ENCODE results near the gene IRS1.

IRS1 gene

GRCh38 chr2:226728996-226729395, 70.6 kb downstream of the IRS1 start:
- in situ Hi-C loops (cut with MboI; ENCODE audit: low sequenced_read_pairs) = no loop called here

DNA sequence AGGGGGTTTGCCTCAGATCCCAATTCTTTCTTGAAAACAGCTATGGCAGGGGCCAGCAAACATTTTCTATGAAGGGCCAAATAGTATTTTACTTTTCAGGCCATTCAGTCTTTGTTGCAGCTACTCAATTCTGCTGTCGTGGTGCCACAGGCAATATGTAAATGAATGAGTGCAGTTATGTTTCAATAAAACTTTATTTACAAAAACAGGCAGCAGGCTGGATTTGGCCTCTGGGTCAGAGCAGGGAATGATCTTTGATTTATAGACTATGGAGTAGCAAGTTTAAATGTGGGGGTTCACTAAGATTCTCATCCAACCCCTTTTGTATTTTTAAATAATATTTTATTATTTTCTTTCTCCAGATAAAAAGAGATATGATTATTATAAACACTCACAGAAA, 72.4 kb downstream of the IRS1 start:
- in situ Hi-C loops (cut with MboI; ENCODE audit: low sequenced_read_pairs) = no loop called here

DNA sequence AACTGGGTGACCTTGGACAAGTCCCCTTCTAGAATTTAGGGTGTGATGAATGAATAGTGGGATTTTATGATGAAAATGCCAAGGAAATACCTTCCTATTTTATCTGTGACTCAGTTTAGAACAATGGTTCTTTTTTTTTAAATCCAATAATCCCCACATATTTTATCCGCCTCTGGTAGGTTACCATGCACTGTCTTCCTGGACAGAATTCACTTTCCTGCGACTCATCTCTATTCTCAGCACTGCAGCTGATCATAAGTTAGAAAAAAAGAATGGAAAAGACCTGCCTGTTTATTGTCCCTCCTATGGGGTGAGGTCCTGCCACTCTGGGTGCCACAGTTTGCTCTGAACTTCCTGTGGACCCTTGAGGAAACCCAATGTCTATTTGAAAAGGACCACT, 73.1 kb downstream of the IRS1 start:
- in situ Hi-C loops (cut with MboI; ENCODE audit: low sequenced_read_pairs) = no loop called here

DNA sequence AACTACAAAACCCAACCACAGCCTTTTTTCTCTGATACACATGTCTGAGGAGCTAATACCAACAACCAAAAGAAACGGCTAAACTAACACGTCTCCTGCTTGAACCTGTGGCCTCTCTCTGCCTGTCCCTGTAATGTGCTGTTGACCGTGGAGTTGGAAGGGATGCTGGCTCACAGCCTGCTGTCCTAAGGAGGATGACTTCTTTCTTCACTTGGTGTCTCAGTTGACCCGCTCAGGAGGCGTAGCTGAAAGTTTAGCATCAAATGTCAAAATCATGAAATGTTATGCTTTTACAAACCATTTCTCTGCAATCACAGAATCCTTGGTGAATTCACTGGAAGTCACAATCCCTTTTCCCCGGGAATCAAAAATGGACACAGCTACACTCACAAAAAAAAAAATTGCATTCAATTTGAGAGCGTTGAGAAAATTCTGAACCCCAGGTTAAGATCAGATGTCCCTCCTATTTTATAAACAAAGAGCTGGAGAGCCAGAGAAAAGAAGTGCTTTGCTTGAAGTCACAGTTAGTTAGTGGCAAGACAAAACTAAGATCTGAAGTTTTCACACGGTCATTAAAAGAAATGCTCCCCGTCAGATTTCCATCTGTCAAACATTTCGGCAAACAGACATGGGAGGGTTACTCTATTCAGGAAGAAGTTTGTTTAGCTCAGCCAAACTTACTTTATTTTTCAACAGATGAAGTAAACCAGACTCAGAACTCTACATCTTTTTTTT, 74.3 kb downstream of the IRS1 start:
- in situ Hi-C loops (cut with MboI; ENCODE audit: low sequenced_read_pairs) = no loop called here

GRCh38 chr2:226721541-226721940, 78.1 kb downstream of the IRS1 start:
- in situ Hi-C loops (cut with MboI; ENCODE audit: low sequenced_read_pairs) = no loop called here

DNA sequence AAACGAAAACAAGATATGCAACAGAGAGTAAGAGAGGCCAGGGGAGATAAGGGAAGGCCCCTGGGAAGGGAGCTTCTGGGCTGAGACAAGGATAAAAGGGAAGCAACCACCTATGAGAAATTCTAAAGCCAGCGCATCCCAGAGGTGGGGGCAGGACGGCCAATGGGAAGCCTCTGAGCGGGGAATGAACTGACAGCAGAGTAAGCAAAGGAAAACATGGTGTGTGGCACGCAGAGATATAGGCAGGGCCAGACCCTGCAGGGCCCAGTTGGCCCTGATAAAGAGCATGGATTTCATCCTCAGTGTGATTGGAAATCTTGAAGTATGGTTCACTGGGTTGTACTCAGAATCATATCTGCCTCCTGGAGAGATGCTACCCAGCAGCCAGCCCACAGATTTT, 78.7 kb downstream of the IRS1 start:
- in situ Hi-C loops (cut with MboI; ENCODE audit: low sequenced_read_pairs) = no loop called here

GRCh38 chr2:226717719-226718118, 81.9 kb downstream of the IRS1 start:
- in situ Hi-C loops (cut with MboI; ENCODE audit: low sequenced_read_pairs) = no loop called here

- in situ Hi-C loops (cut with MboI; ENCODE audit: low sequenced_read_pairs) = no loop called here
Observed at GRCh38 chr2:226716126-226716525, 83.5 kb downstream of the IRS1 start.

- in situ Hi-C loops (cut with MboI; ENCODE audit: low sequenced_read_pairs) = no loop called here
Observed at GRCh38 chr2:226715347-226715990, 84.2 kb downstream of the IRS1 start.

DNA sequence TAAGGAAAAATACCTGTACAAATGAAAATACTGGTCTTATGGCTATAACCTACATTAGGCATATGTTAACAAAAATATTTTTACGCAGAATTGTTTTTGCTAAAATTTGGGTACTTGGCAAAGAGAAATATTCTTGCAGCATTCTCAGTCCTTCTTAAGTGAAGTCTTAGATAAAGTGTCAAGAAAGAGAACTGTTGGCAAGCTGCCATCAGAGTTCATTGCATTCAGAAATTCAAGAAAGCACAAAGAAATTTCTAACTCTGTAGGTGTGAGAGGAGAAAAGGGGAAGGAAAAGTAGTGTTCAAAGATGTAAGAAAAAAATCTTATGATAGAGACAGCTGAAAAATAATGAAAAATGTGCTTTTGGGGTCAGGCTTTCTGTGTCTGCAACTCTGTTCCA, 86.7 kb downstream of the IRS1 start:
- in situ Hi-C loops (cut with MboI; ENCODE audit: low sequenced_read_pairs) = no loop called here

DNA sequence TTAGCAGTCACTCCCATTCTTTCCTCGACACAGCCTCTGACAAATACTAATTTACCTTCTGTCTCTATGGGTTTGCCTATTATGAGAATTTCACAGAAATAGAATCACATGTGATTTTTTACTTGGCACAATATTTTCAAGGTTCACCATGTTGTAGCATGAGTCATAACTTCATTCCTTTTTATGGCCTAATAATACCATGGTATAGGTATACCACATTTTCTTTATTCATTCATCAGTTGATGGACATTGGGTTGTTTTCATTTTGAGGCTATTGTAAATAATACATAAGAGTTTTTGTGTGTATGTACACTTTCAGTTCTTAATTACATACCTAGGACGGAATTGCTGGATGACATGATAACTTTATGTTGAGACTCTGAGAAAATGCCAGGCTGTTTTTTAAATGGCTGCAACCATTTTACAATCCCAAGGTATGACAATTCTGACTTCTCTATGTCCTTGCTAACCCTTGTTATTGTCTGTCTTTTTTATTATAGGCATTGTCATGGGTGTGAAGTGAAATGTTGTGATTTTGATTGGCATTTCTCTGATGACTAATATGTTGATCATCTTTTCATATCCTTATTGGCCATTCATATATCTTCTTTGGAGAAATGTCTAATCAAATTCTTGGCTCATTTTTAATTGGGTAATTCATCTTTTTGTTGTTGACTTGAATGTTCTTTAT, 87.9 kb downstream of the IRS1 start:
- in situ Hi-C loops (cut with MboI; ENCODE audit: low sequenced_read_pairs) = no loop called here

- in situ Hi-C loops (cut with MboI; ENCODE audit: low sequenced_read_pairs) = no loop called here
Observed at GRCh38 chr2:226707499-226707898, 92.1 kb downstream of the IRS1 start.

- in situ Hi-C loops (cut with MboI; ENCODE audit: low sequenced_read_pairs) = no loop called here
Observed at GRCh38 chr2:226705965-226706364, 93.7 kb downstream of the IRS1 start.

GRCh38 chr2:226705133-226705886, 94.3 kb downstream of the IRS1 start:
- in situ Hi-C loops (cut with MboI; ENCODE audit: low sequenced_read_pairs) = no loop called here

- in situ Hi-C loops (cut with MboI; ENCODE audit: low sequenced_read_pairs) = no loop called here
Observed at GRCh38 chr2:226703514-226703913, 96.1 kb downstream of the IRS1 start.

DNA sequence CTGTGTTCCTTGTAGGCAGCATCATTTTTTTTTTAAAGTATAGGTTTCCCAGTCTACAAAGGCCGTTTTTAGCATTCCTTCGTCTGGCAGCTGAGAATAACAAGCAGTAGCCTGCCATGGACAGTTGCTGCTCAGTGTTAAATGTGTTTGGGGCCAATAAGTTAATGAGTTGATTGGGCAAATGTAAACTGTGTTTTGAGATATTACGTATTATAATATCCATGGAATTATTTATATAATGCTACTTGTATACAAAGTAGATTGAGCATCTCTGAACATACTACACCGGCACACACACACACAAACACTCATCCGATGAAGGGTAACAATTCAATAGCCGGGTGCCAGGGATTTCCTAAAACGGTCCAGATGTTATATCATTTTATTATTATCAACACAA, 97.2 kb downstream of the IRS1 start:
- in situ Hi-C loops (cut with MboI; ENCODE audit: low sequenced_read_pairs) = no loop called here

GRCh38 chr2:226701052-226701451, 98.6 kb downstream of the IRS1 start:
- in situ Hi-C loops (cut with MboI; ENCODE audit: low sequenced_read_pairs) = no loop called here

GRCh38 chr2:226699321-226699720, 100.3 kb downstream of the IRS1 start:
- in situ Hi-C loops (cut with MboI; ENCODE audit: low sequenced_read_pairs) = no loop called here

DNA sequence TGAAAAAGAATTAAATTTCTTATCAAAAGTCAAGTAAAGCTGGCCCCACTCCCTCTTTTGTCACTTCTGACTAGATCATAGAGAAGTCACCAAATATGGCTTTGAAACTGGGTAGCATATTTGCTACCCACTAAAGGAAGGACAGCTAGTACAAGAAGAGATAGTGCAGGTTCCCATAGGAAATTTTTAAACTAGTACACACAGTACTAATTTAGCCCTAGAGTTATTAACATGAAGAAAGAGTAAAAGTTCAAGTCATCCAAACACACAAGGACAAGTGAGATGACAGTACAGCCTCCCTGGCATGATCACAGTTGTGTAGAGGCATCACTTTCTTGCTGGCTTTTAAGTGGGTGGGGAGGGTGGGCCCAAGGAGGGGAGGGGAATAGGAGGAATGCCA, 100.9 kb downstream of the IRS1 start:
- in situ Hi-C loops (cut with MboI; ENCODE audit: low sequenced_read_pairs) = no loop called here

DNA sequence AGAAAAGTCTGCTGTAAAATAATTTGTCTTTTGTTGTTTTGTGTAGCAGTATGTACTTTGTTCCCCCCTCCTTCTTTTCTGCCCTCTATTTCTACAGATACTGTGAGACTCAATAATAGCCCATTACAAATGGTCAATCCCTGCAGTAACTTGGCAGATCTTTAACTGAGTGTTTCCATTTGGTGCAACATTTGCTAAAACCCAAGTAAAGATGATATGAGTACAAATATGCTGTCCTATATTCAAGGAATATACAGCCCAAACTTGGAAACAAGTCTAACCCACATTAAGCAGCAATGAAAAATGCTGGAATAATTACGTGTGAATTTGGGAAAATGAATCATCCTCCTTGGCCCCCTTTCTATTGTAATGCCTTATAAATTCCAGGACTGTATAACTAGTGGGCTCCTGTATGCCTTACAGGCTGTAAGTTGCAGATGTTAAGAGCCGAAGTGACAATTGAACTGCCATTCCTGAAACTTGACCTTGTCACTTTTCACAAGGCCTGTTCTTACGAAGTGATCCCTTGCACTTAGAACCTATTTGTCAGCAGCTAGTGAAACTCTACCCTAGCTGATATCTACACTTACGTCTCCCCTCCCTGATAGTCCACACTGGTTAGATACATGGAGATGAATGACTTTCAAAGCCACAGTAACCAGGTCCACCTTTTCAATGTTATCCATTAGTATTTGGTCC, 104.9 kb downstream of the IRS1 start:
- in situ Hi-C loops (cut with MboI; ENCODE audit: low sequenced_read_pairs) = no loop called here

DNA sequence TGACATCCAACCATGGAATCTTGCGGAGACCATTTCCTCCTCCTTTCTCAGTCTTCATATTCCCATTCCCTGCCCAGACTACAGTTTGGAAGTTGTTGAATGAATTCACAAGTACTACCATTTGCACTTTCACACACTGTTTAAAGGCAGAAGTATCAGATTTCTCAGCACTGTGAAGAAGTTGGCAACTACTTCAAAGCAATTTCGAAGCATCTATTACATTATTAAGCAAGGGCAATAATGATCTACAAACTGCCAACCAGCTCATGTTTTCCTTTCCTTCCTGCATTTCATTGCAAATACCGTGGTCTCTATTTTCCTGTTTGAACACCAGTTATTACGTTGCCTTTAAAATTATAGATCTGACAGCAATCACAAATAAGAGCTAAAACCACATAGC, 105.5 kb downstream of the IRS1 start:
- in situ Hi-C loops (cut with MboI; ENCODE audit: low sequenced_read_pairs) = no loop called here
